A673 (cell line): Measurements from ENCODE around the gene BACH2.

Experiments used
- EZH2 ChIP-seq: fragments of 200-600 bp; sonication (generic); IDR thresholded peaks from 2 replicates; pipeline ENCODE4 v1.6.1; 2017; ENCODE audit warnings: borderline replicate concordance, low read depth, mild to moderate bottlenecking, mixed read lengths, antibody characterized with exemption, low read length; ENCODE audit not compliant: poor library complexity, severe bottlenecking
- TF ChIP-seq, protein P1 (sequence below): fragments of 300-800, 200-600 bp; sonication (generic); conservative IDR thresholded peaks from 2 replicates; pipeline ENCODE4 v1.5.1; 2017; ENCODE audit warnings: low read depth, mild to moderate bottlenecking, antibody characterized with exemption, low read length, moderate library complexity, mixed read lengths

DNA sequence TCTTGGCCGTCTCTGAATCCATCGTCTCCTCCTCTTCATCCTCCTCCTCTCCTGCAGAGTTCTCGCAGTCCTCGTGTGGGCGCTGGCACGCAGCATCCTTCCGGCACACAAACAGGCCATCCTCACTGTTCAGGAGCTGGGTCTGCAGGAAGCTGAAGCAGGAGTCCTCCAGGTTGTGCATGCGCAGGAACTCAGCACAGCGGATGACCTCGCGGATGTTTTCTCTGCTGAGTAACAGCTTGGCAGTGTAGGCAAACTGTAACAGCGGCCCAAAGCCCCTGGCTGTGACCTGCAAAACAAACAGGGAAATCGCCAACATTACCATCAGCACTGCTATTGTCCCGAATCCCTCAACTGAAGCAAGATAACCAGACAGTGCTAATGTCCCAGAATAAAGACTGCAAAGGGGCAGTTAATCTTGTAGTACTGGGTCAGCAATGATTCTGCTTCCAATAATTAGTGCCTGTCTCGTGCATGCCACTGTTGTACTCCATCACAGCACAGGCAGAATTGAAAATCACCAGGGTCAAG is 345.0 kb downstream of the BACH2 start:
- TF ChIP-seq, protein P1, sequence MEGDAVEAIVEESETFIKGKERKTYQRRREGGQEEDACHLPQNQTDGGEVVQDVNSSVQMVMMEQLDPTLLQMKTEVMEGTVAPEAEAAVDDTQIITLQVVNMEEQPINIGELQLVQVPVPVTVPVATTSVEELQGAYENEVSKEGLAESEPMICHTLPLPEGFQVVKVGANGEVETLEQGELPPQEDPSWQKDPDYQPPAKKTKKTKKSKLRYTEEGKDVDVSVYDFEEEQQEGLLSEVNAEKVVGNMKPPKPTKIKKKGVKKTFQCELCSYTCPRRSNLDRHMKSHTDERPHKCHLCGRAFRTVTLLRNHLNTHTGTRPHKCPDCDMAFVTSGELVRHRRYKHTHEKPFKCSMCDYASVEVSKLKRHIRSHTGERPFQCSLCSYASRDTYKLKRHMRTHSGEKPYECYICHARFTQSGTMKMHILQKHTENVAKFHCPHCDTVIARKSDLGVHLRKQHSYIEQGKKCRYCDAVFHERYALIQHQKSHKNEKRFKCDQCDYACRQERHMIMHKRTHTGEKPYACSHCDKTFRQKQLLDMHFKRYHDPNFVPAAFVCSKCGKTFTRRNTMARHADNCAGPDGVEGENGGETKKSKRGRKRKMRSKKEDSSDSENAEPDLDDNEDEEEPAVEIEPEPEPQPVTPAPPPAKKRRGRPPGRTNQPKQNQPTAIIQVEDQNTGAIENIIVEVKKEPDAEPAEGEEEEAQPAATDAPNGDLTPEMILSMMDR: no peak
- no peak for TF ChIP-seq EZH2
